SK-N-SH (cell line): Measurements from ENCODE around the gene CTDP1. TPM values are rescaled to one million over a fixed set of nuclear protein-coding genes. Genes with fewer than 3 reads are reported as not detected.

Experiments used
- CTCF ChIA-PET: fragments of 300-600, 350-600 bp; formaldehyde crosslinking; extraction: SDS; loops from one replicate; lab custom pipeline; 2021; lab: Yijun Ruan, JAX
- POLR2A ChIA-PET: fragments of 350-600 bp; sonication (Branson Sonifier 250); formaldehyde crosslinking; extraction: SDS; loops from one replicate; lab custom pipeline; 2020; ENCODE audit warnings: antibody characterized with exemption, inconsistent platforms; lab: Yijun Ruan, JAX
- DNase-seq: peaks from one replicate; pipeline ENCODE4 v3.0.0; 2012
- H2AFZ ChIP-seq: fragments of 200-600 bp; sonication (generic); 2 replicates; pipeline ENCODE4 v1.8.1; 2016; ENCODE audit warnings: antibody characterized with exemption, mild to moderate bottlenecking, low read depth
- H3F3A ChIP-seq: fragments of 200-600 bp; sonication (generic); replicated peaks from 2 replicates; pipeline ENCODE3; 2016; ENCODE audit warnings: antibody characterized with exemption, mild to moderate bottlenecking; ENCODE audit not compliant: insufficient read depth
- H3K27ac ChIP-seq, 2 experiments: fragments of 200-500 bp in 1 of 2; fragments of 200-600 bp in 1 of 2; sonication (Bioruptor generic) in 1 of 2; sonication (generic), shearing (Covaris generic) in 1 of 2; 2 replicates each; pipeline versions ENCODE4 v1.5.1 to v1.6.1; 2014 to 2016; ENCODE audit warnings: low read depth in 2 of 2, inconsistent platforms in 1 of 2, low read length in 1 of 2, mild to moderate bottlenecking in 1 of 2, mixed read lengths in 1 of 2
- H3K27me3 ChIP-seq: fragments of 200-600 bp; sonication (generic), shearing (Covaris generic); 2 replicates; pipeline ENCODE4 v1.6.1; 2016; ENCODE audit warnings: mixed run types; ENCODE audit not compliant: insufficient read depth
- H3K36me3 ChIP-seq, 2 experiments: fragments of 200-500 bp in 1 of 2; fragments of 200-600 bp in 1 of 2; sonication (Bioruptor generic) in 1 of 2; sonication (generic) in 1 of 2; replicated peaks in 1 of 2; 2 replicates each; pipeline versions ENCODE3 to v1.5.1; 2014 to 2016; ENCODE audit warnings: low read length in 1 of 2, mild to moderate bottlenecking in 1 of 2; ENCODE audit not compliant: insufficient read depth in 2 of 2, control insufficient read depth in 1 of 2
- H3K4me1 ChIP-seq, 2 experiments: fragments of 200-500 bp in 1 of 2; fragments of 200-600 bp in 1 of 2; sonication (Bioruptor generic) in 1 of 2; sonication (generic), shearing (Covaris generic) in 1 of 2; 2 replicates each; pipeline versions ENCODE4 v1.5.1 to v1.6.1; 2014 to 2016; ENCODE audit warnings: low read depth in 1 of 2, low read length in 1 of 2, mixed run types in 1 of 2; ENCODE audit not compliant: insufficient read depth in 2 of 2, control insufficient read depth in 1 of 2
- H3K4me2 ChIP-seq: fragments of 200-600 bp; sonication (generic), shearing (Covaris generic); 2 replicates; pipeline ENCODE4 v1.6.1; 2017; ENCODE audit warnings: mixed run types
- H3K4me3 ChIP-seq, 2 experiments: fragments of 200-500 bp in 1 of 2; fragments of 200-600 bp in 1 of 2; sonication (Bioruptor generic) in 1 of 2; sonication (generic), shearing (Covaris generic) in 1 of 2; 2 replicates each; pipeline versions ENCODE4 v1.5.1 to v1.8.1; 2014 to 2016; ENCODE audit warnings: low read depth in 2 of 2, inconsistent platforms in 1 of 2, low read length in 1 of 2, mild to moderate bottlenecking in 1 of 2, mixed read lengths in 1 of 2, moderate library complexity in 1 of 2
- H3K79me2 ChIP-seq: fragments of 200-600 bp; sonication (generic); 2 replicates; pipeline ENCODE4 v1.8.1; 2017; ENCODE audit warnings: mild to moderate bottlenecking; ENCODE audit not compliant: insufficient read depth
- H3K9ac ChIP-seq: fragments of 200-600 bp; sonication (generic); 2 replicates; pipeline ENCODE4 v1.6.1; 2017; ENCODE audit warnings: mixed run types
- H3K9me2 ChIP-seq: fragments of 200-600 bp; sonication (generic); 2 replicates; pipeline ENCODE4 v1.6.1; 2017; ENCODE audit warnings: mixed run types
- H3K9me3 ChIP-seq: fragments of 200-600 bp; sonication (generic); 2 replicates; pipeline ENCODE4 v1.6.1; 2017; ENCODE audit warnings: mixed run types, mild to moderate bottlenecking, moderate library complexity
- H4K20me1 ChIP-seq: fragments of 200-600 bp; sonication (generic); 2 replicates; pipeline ENCODE4 v1.6.1; 2017; ENCODE audit warnings: mild to moderate bottlenecking, mixed run types; ENCODE audit not compliant: insufficient read depth
- CHD2 ChIP-seq: fragments of 150-350 bp; IDR thresholded peaks from 2 replicates; pipeline ENCODE4 v1.6.1; 2018; ENCODE audit warnings: low read length; ENCODE audit not compliant: partially characterized antibody
- ELF1 ChIP-seq: IDR thresholded peaks from 2 replicates; pipeline ENCODE4 v1.4.0; 2012
- EP300 ChIP-seq, 2 experiments: IDR thresholded peaks; 2 replicates each; pipeline versions ENCODE4 v1.4.0 to v1.6.1; 2012; ENCODE audit warnings: borderline replicate concordance in 1 of 2, low read depth in 1 of 2, low read length in 1 of 2
- EZH2phosphoT487 ChIP-seq: fragments of 200-600 bp; sonication (generic); IDR thresholded peaks from 2 replicates; pipeline ENCODE4 v1.6.1; 2017; ENCODE audit warnings: low read depth, mixed run types, mild to moderate bottlenecking, antibody characterized with exemption, moderate library complexity, borderline replicate concordance
- GABPA ChIP-seq: IDR thresholded peaks from 2 replicates; pipeline ENCODE4 v1.4.0; 2012; ENCODE audit warnings: low read depth, mild to moderate bottlenecking
- GATA2 ChIP-seq: sonication (generic); formaldehyde crosslinking; IDR thresholded peaks from 2 replicates; pipeline ENCODE4 v1.5.0; 2020; ENCODE audit warnings: mild to moderate bottlenecking, missing genetic modification reagents
- MAX ChIP-seq: IDR thresholded peaks from 2 replicates; pipeline ENCODE4 v1.4.0; 2012; ENCODE audit warnings: low read depth
- NFIC ChIP-seq: IDR thresholded peaks from 2 replicates; pipeline ENCODE4 v1.4.0; 2012; ENCODE audit warnings: borderline replicate concordance
- RAD21 ChIP-seq: IDR thresholded peaks from 2 replicates; pipeline ENCODE4 v1.6.1; 2012; ENCODE audit warnings: mild to moderate bottlenecking, low read length
- RCOR1 ChIP-seq: fragments of 150-350 bp; IDR thresholded peaks from 2 replicates; pipeline ENCODE4 v1.6.1; 2017; ENCODE audit warnings: antibody characterized with exemption, low read length
- REST ChIP-seq: IDR thresholded peaks from 2 replicates; pipeline ENCODE4 v1.6.1; 2012; ENCODE audit warnings: mild to moderate bottlenecking, low read depth, low read length, moderate library complexity
- RFX5 ChIP-seq: IDR thresholded peaks from 2 replicates; pipeline ENCODE4 v1.6.1; 2012; ENCODE audit warnings: mild to moderate bottlenecking, improper control_type of control experiment, low read length
- RXRA ChIP-seq: IDR thresholded peaks from 2 replicates; pipeline ENCODE4 v1.4.0; 2012; ENCODE audit warnings: low read depth, mild to moderate bottlenecking, borderline replicate concordance
- SIN3A ChIP-seq: IDR thresholded peaks from 2 replicates; pipeline ENCODE4 v1.6.1; 2012; ENCODE audit warnings: low read depth, mild to moderate bottlenecking, low read length, moderate library complexity, borderline replicate concordance
- TCF12 ChIP-seq: IDR thresholded peaks from 2 replicates; pipeline ENCODE4 v1.4.0; 2012
- USF2 ChIP-seq: fragments of 150-350 bp; IDR thresholded peaks from 2 replicates; pipeline ENCODE4 v1.6.1; 2017; ENCODE audit warnings: antibody characterized with exemption, low read length, low read depth, borderline replicate concordance
- YY1 ChIP-seq: IDR thresholded peaks from 2 replicates; pipeline ENCODE4 v1.4.0; 2012; ENCODE audit warnings: low read depth, mild to moderate bottlenecking
- WGBS: methylation state at CpG from one replicate; pipeline ENCODE4 v1.1.6; 2017; ENCODE audit warnings: low lambda C conversion rate; 5-methylcytosine and 5-hydroxymethylcytosine counted together
- polyA plus RNA-seq, 3 experiments: library from polyadenylated mRNA; depleted of rRNA; stranded (reverse); fragments of >200 nt; gene quantifications; 2 replicates each; pipeline ENCODE4 v1.2.3, GENCODE V29; 2012
- TF ChIP-seq, protein P1 (sequence below): IDR thresholded peaks from 2 replicates; pipeline ENCODE4 v1.4.0; 2012; ENCODE audit warnings: low read depth, borderline replicate concordance
- TF ChIP-seq, protein P2 (sequence below): IDR thresholded peaks from 2 replicates; pipeline ENCODE4; 2012

CTDP1 gene
- polyA plus RNA-seq, 1 of the 3 experiments (the other 2 are of a cell fraction) = 15.6 TPM

GRCh38 chr18:79786304-79786703 is 106.7 kb downstream of the CTDP1 start:
- POLR2A ChIA-PET = no interaction called here
- no peaks in the 10 kb centered on the region for H3K4me1 ChIP-seq
- H3K27ac ChIP-seq = no peak overlapping the region
- no peaks in the 10 kb centered on the region for H3F3A ChIP-seq
- no peak for DNase-seq
- no peaks in the 10 kb centered on the region for H3K79me2 ChIP-seq
- no peak overlapping the region for H3K9ac ChIP-seq
- no peaks in the 10 kb centered on the region for H3K9me3 ChIP-seq
- no peaks in the 10 kb centered on the region for H3K9me2 ChIP-seq
- H3K27me3 ChIP-seq = peaks cover 93% of the 10 kb centered on the region
- TF ChIP-seq GATA2 = no peak
- TF ChIP-seq ELF1 = no peak
- no peak for TF ChIP-seq RFX5
- TF ChIP-seq, protein P1, sequence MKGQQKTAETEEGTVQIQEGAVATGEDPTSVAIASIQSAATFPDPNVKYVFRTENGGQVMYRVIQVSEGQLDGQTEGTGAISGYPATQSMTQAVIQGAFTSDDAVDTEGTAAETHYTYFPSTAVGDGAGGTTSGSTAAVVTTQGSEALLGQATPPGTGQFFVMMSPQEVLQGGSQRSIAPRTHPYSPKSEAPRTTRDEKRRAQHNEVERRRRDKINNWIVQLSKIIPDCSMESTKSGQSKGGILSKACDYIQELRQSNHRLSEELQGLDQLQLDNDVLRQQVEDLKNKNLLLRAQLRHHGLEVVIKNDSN = no peak
- TF ChIP-seq RCOR1 = no peak
- TF ChIP-seq TCF12 = no peak
- no peak for TF ChIP-seq RXRA
- TF ChIP-seq EZH2phosphoT487 = no peak
- no peak overlapping the region for H3K4me3 ChIP-seq
- 21% methylated on average over 9 of the region's 14 CpGs for WGBS
- no peaks in the 10 kb centered on the region for H4K20me1 ChIP-seq
- no peaks in the 10 kb centered on the region for H3K36me3 ChIP-seq
- H2AFZ ChIP-seq = no peak overlapping the region
- CTCF ChIA-PET = no interaction called here
- H3K4me2 ChIP-seq = no peak overlapping the region

- H3K79me2 ChIP-seq = no peaks in the 10 kb centered on the region
- H3K27ac ChIP-seq = no peak overlapping the region
- no peaks in the 10 kb centered on the region for H3F3A ChIP-seq
- no peak overlapping the region for H3K4me2 ChIP-seq
- peaks cover 90% of the 10 kb centered on the region for H3K27me3 ChIP-seq
- ChIA-PET CTCF (no interaction called here), POLR2A (no interaction called here)
- no peaks in the 10 kb centered on the region for H4K20me1 ChIP-seq
- peaks cover 0 to 4% of the 10 kb centered on the region in 2 experiments; a peak in 1 of 4 replicates for H3K4me1 ChIP-seq
- H3K9me2 ChIP-seq = no peaks in the 10 kb centered on the region
- no peak overlapping the region for H3K9ac ChIP-seq
- no peaks in the 10 kb centered on the region for H3K9me3 ChIP-seq
- H3K36me3 ChIP-seq = no peaks in the 10 kb centered on the region
- no peak overlapping the region for H3K4me3 ChIP-seq
- H2AFZ ChIP-seq = no peak overlapping the region
- TF ChIP-seq NFIC (no peak), MAX (no peak), RXRA (no peak), CHD2 (no peak), RCOR1 (no peak), RAD21 (no peak), GABPA (no peak), YY1 (no peak), USF2 (no peak), REST (no peak), ELF1 (no peak), SIN3A (no peak), EP300 (IDR thresholded peaks at IDR 0.05; ENCODE audit: borderline replicate concordance in 1 of 2, low read depth in 1 of 2, low read length in 1 of 2) (no peak)
- TF ChIP-seq, protein P2, sequence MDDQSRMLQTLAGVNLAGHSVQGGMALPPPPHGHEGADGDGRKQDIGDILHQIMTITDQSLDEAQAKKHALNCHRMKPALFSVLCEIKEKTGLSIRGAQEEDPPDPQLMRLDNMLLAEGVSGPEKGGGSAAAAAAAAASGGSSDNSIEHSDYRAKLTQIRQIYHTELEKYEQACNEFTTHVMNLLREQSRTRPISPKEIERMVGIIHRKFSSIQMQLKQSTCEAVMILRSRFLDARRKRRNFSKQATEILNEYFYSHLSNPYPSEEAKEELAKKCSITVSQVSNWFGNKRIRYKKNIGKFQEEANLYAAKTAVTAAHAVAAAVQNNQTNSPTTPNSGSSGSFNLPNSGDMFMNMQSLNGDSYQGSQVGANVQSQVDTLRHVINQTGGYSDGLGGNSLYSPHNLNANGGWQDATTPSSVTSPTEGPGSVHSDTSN = no peak
- TF ChIP-seq, protein P1 = no peak
- DNase-seq = no peak
- 57% methylated on average over 11 of the region's 22 CpGs for WGBS
Measured at GRCh38 chr18:79786786-79787526, 107.4 kb downstream of the CTDP1 start.
